ENCODE measurements around the gene ASAP2.
A peak's percentile ranks its signal among the peaks of the same experiment; 100 is the strongest.

The ASAP2 gene

DNA sequence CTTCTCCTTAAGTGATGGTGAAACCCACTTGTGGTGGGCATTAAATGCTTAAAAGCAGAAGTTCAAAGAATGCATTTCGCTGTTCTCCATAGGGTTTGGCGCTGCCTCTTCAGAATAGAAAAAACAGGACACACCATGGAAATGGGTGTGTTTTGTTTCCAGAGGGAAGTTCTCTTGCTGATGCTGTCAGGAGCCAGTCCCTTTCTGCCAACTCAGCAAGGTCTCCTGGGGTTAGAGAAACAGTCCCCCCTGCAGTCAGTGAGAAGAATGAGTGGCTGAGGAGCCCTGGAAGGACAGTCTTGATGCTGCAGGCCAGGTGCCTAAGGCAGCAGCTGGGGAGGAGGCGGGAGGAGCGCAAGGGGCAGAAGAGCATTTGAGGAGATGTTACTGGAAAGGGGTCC, 37.8 kb upstream of the ASAP2 start:
- Histone ChIP-seq H3K4me1 (ENCODE audit: control insufficient read depth in 1 of 2, insufficient read depth in 2 of 2, low read length in 2 of 2) (peaks cover 3 to 9% of the 10 kb centered on the region in 2 donors), H3K9me3 (ENCODE audit: control insufficient read depth in 1 of 2, low read length in 2 of 2) (no peaks in the 10 kb centered on the region), H3K4me3 (ENCODE audit: low read depth in 1 of 2, low read length in 2 of 2) (no peak overlapping the region), H3K27me3 (ENCODE audit: low read depth, low read length) (no peaks in the 10 kb centered on the region), H3K27ac (ENCODE audit: low read length) (no peak overlapping the region), H3K36me3 (ENCODE audit: control insufficient read depth in 1 of 2, insufficient read depth in 2 of 2, low read length in 2 of 2) (no peaks in the 10 kb centered on the region)

DNA sequence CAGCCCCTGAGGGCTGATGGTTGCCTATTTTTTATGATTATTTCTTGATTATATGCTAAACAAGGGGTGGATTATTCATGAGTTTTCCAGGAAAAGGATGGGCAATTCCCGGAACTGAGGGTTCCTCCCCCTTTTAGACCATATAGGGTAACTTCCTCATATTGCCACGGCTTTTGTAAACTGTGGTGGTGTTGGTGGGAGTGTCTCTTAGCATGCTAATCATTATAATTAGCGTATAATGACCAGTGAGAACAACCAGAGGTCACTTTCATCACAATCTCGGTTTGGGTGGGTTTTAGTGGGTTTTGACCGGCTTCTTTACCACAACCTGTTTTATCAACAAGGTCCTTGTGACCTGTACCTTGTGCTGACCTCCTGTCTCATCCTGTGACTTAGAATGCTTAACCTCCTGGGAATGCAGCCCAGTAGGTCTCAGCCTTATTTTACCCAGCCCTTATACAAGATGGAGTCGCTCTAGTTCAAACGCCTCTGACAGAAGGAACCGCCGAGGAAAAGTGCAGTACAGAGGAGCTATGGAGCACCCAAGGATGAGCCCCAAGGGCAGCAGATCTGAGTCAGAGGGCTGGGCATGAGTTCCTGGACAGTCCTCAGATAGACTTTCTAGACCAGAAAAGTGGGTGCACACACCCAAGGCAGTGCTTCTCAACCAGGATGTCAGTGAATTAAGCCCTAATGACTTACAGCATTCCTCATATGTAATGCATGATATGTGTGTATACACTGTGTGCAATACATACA, 37.1 kb upstream of the ASAP2 start:
- Histone ChIP-seq H3K27ac (ENCODE audit: low read length) (no peak overlapping the region), H3K27me3 (ENCODE audit: low read depth, low read length) (no peaks in the 10 kb centered on the region), H3K9me3 (ENCODE audit: control insufficient read depth in 1 of 2, low read length in 2 of 2) (no peaks in the 10 kb centered on the region), H3K4me3 (ENCODE audit: low read depth in 1 of 2, low read length in 2 of 2) (no peak overlapping the region), H3K4me1 (ENCODE audit: control insufficient read depth in 1 of 2, insufficient read depth in 2 of 2, low read length in 2 of 2) (peaks cover 3 to 9% of the 10 kb centered on the region in 2 donors), H3K36me3 (ENCODE audit: control insufficient read depth in 1 of 2, insufficient read depth in 2 of 2, low read length in 2 of 2) (no peaks in the 10 kb centered on the region)

DNA sequence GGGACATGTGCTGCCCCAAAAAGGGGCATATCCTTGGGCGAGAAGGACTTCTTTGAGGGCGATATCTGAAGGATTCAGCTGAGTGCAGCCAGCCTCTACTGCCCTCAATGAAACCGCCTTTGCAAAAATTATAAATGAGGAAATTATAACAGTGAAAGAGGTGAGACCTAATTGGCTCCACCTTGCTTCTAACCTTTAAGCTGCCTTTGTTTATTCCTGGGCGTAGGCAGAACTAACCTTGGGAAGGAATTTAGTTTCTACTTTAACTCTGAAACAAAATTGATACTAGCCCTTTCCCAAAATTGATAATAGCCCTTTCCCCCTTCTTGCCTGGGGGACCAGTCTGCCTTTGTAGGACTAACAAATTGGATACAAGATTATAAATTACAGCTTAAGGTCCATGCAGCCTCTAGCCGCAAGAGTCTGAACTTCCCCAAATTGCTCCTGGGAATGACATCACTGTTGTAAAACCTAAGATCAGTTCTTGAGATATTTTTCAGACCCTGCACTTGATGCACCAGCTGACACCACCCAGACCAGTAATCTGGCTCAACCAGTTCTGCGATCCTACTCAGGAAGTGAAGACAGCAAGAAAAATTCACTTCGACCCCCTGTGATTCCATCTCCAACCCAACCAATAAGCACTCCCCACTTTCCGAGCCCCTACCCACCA, 36.0 kb upstream of the ASAP2 start:
- H3K27me3 ChIP-seq (ENCODE audit: low read depth, low read length), result no peaks in the 10 kb centered on the region
- H3K36me3 ChIP-seq (ENCODE audit: control insufficient read depth in 1 of 2, insufficient read depth in 2 of 2, low read length in 2 of 2), result no peaks in the 10 kb centered on the region
- no peak overlapping the region for H3K4me3 ChIP-seq (ENCODE audit: low read depth in 1 of 2, low read length in 2 of 2)
- no peak overlapping the region for H3K27ac ChIP-seq (ENCODE audit: low read length)
- no peaks in the 10 kb centered on the region for H3K9me3 ChIP-seq (ENCODE audit: control insufficient read depth in 1 of 2, low read length in 2 of 2)
- peaks cover 2 to 9% of the 10 kb centered on the region in 2 donors for H3K4me1 ChIP-seq (ENCODE audit: control insufficient read depth in 1 of 2, insufficient read depth in 2 of 2, low read length in 2 of 2)

DNA sequence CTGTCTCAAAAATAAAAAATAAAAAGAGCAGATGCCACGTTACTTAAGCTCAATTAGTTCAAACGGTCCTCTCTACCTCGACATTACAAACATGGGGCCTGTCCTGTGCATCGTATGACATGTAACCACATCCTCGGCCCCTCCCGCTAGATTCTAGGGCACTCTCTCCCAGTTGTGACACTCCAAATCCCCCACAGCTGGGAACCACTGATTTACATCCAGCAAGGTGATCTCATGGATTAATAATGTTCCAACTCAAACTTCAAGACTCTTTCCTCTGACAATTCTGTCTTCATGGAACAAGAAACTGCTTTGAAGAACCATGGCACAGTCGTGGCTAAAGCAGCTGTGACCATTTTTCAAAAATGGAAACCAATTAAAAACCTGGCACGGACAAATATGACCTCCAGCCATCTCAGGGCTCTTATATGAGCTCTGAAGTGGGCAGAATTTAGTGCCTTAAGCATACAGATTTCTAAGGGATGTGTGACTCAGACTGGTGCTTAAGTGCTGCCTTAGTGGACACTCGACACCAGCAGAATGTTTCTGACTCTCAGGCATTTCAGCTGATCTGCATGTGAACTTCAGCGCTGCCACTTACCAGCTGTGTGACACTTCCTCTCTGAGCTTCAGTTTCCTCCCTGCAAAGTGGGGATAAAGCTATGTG, 31.7 kb upstream of the ASAP2 start:
- no peaks in the 10 kb centered on the region for H3K27me3 ChIP-seq (ENCODE audit: low read depth, low read length)
- peaks cover 0 to 20% of the 10 kb centered on the region in 2 donors for H3K4me1 ChIP-seq (ENCODE audit: control insufficient read depth in 1 of 2, insufficient read depth in 2 of 2, low read length in 2 of 2)
- no peak overlapping the region for H3K27ac ChIP-seq (ENCODE audit: low read length)
- H3K4me3 ChIP-seq (ENCODE audit: low read depth in 1 of 2, low read length in 2 of 2), result no peak overlapping the region
- H3K9me3 ChIP-seq (ENCODE audit: control insufficient read depth in 1 of 2, low read length in 2 of 2), result no peaks in the 10 kb centered on the region
- H3K36me3 ChIP-seq (ENCODE audit: control insufficient read depth in 1 of 2, insufficient read depth in 2 of 2, low read length in 2 of 2), result peaks cover 0 to 4% of the 10 kb centered on the region in 2 donors

DNA sequence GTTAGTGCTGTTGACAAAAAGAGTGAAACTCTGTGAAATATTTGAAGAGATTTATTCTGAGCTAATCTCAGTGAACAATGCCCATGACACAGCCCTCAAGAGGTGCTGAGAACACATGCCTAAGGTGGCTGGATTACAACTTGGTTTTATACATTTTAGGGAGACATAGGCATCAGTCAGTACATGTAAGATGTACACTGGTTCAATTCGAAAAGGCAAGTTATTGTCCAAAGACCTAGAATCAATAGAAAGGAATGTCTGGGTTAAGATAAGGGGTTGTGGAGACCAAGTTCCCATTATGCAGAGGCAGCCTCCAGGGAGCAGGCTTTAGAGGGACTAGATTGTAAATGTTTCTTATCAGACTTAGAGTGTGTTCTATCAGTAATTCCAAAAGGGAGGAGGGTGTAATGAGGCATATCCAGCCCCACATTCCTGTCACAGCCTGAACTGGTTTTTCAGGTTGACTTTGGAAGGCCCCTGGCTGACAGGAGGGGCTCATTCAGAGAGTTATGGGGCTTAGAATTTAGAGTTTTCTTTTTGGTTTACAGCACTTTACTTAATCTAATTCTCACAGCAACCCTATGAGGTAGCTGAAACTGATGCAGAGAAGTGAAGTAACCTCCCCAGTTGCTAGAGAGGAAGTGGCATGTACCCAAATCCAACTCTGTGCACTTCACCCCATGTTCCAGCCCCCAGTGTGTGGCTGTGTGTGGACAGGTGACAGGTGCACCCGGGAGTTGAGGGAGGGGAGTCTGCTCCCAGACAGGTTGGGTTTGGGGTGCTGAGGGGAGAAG, 28.3 kb upstream of the ASAP2 start:
- peaks cover 0 to 4% of the 10 kb centered on the region in 2 donors for H3K36me3 ChIP-seq (ENCODE audit: control insufficient read depth in 1 of 2, insufficient read depth in 2 of 2, low read length in 2 of 2)
- H3K4me1 ChIP-seq (ENCODE audit: control insufficient read depth in 1 of 2, insufficient read depth in 2 of 2, low read length in 2 of 2), result peaks cover 3 to 23% of the 10 kb centered on the region in 2 donors
- no peaks in the 10 kb centered on the region for H3K27me3 ChIP-seq (ENCODE audit: low read depth, low read length)
- H3K27ac ChIP-seq (ENCODE audit: low read length), result peak overlapping the region; percentile 92
- no peaks in the 10 kb centered on the region for H3K9me3 ChIP-seq (ENCODE audit: control insufficient read depth in 1 of 2, low read length in 2 of 2)
- no peak overlapping the region for H3K4me3 ChIP-seq (ENCODE audit: low read depth in 1 of 2, low read length in 2 of 2)

DNA sequence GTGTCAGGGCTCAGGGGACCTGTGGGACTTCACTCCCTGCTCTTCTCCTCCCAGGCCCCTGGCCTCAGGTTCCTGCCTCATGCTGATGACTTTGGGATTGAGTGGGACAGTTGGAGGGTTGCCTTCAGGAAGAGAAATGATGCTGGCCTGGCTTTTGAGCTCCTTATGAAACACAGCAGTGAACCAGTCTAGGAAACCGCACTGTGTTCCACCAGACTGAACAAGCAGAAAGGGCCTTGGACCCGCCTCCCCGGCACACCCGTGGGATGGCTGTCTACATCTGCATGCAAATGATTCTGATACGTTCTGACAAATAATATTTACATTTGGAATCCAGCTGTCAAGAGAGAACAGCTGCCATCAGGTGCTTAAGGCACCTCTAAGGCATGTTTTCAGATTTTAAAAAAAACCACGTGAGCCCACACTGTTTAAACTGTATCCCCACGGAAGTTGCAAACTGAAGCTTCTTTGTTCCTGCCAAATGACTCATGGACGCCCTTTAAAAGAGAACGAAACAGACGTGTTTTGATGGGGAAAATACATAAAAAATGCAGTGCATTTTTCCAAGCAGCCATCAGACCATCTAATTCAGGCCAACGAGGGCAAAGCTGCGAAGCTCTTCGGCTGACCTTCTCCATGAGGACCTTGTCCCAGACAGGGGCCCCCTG, 27.6 kb upstream of the ASAP2 start:
- no peaks in the 10 kb centered on the region for H3K27me3 ChIP-seq (ENCODE audit: low read depth, low read length)
- peak overlapping the region in 1 of 2 donors; percentile 24 for H3K4me3 ChIP-seq (ENCODE audit: low read depth in 1 of 2, low read length in 2 of 2)
- H3K4me1 ChIP-seq (ENCODE audit: control insufficient read depth in 1 of 2, insufficient read depth in 2 of 2, low read length in 2 of 2), result peaks cover 3 to 23% of the 10 kb centered on the region in 2 donors
- peaks cover 0 to 4% of the 10 kb centered on the region in 2 donors for H3K36me3 ChIP-seq (ENCODE audit: control insufficient read depth in 1 of 2, insufficient read depth in 2 of 2, low read length in 2 of 2)
- peak overlapping the region; percentile 92 for H3K27ac ChIP-seq (ENCODE audit: low read length)
- no peaks in the 10 kb centered on the region for H3K9me3 ChIP-seq (ENCODE audit: control insufficient read depth in 1 of 2, low read length in 2 of 2)

DNA sequence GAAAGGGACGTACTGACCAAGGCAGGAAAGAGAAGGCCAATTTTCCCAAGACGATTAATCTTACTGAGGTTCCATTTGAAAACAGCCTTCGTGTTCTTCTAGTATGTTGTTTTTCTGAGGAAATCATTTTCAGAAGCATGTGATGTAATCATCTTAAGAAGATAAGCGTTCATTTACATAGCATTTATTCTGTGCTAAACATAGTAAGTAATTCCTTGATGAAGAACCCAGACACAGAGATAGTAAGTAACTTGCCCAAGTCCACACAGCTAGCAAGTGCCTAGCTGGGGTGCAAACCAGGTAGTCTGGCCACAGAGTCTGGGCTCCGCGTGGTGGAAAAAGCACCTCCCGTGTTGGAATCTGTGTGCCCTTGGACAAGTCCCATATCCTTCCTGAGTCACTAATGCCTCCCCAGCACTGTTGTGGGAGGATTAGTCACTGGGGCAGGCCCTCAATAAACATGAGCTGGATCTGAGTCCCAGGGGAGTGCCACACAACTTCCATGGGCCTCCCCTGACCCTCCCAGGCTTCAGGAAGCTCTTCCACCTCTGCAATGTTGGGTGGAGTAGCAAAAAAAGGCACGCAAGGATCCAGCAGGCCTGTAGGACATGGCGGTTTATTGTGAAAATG, 26.9 kb upstream of the ASAP2 start:
- Histone ChIP-seq H3K9me3 (ENCODE audit: control insufficient read depth in 1 of 2, low read length in 2 of 2) (no peaks in the 10 kb centered on the region), H3K27ac (ENCODE audit: low read length) (peak overlapping the region; percentile 92), H3K36me3 (ENCODE audit: control insufficient read depth in 1 of 2, insufficient read depth in 2 of 2, low read length in 2 of 2) (peaks cover 0 to 4% of the 10 kb centered on the region in 2 donors), H3K27me3 (ENCODE audit: low read depth, low read length) (no peaks in the 10 kb centered on the region), H3K4me3 (ENCODE audit: low read depth in 1 of 2, low read length in 2 of 2) (peak overlapping the region in 1 of 2 donors; percentile 24), H3K4me1 (ENCODE audit: control insufficient read depth in 1 of 2, insufficient read depth in 2 of 2, low read length in 2 of 2) (peaks cover 3 to 23% of the 10 kb centered on the region in 2 donors)

DNA sequence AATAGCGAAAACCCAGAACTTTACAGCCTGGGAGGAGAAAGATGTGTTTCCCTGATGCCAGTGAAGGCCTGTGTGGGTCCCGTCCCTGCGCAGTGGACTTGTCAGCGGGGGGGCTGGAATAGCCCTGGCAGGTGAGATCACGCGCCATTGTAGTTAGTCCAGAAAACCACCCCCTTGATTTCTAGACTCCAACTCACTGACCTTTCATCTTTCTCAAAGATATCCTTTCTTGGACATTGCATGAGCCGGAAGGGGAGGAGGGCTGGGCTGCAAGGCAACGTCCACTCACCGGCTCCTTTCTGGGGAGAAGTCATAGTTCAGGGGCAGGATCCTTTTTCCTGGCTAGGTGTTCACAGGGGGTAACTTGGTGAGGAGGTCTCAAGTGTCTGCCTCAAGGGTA, 22.3 kb upstream of the ASAP2 start:
- Histone ChIP-seq H3K27me3 (ENCODE audit: low read depth, low read length) (no peaks in the 10 kb centered on the region), H3K27ac (ENCODE audit: low read length) (no peak overlapping the region), H3K4me1 (ENCODE audit: control insufficient read depth in 1 of 2, insufficient read depth in 2 of 2, low read length in 2 of 2) (peaks cover 3 to 8% of the 10 kb centered on the region in 2 donors), H3K36me3 (ENCODE audit: control insufficient read depth in 1 of 2, insufficient read depth in 2 of 2, low read length in 2 of 2) (peaks cover 0 to 3% of the 10 kb centered on the region in 2 donors), H3K9me3 (ENCODE audit: control insufficient read depth in 1 of 2, low read length in 2 of 2) (no peaks in the 10 kb centered on the region), H3K4me3 (ENCODE audit: low read depth in 1 of 2, low read length in 2 of 2) (no peak overlapping the region)

DNA sequence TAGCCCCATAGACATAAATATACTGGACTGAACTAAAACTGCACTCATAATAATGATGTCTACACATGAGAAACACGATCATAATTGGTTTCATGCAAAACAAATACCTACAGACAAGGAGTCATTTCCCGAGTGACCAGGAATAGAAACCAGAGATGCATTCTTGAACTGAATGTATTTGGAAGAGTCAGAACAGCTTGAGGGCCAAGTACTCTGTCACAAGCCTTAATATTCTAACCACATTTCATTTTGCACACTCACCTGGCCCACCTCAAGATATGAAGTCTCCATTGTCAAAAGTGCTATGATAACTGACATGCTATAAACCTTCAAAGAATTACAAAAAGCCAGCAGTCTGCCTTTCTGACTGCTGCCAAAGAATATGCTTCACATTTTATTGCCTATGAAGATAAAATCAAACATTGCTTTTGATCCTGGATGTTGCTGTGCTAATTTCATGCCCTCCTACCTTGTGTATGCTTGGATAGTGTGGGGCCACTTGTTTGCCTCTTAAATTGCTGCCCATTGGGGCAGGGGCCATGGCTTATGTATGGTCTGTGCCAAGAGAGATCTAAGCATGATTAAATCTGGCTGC, 18.9 kb upstream of the ASAP2 start:
- Histone ChIP-seq H3K27me3 (ENCODE audit: low read depth, low read length) (no peaks in the 10 kb centered on the region), H3K4me1 (ENCODE audit: control insufficient read depth in 1 of 2, insufficient read depth in 2 of 2, low read length in 2 of 2) (peaks cover 0 to 11% of the 10 kb centered on the region in 2 donors), H3K9me3 (ENCODE audit: control insufficient read depth in 1 of 2, low read length in 2 of 2) (no peaks in the 10 kb centered on the region), H3K4me3 (ENCODE audit: low read depth in 1 of 2, low read length in 2 of 2) (no peak overlapping the region), H3K27ac (ENCODE audit: low read length) (no peak overlapping the region), H3K36me3 (ENCODE audit: control insufficient read depth in 1 of 2, insufficient read depth in 2 of 2, low read length in 2 of 2) (peaks cover 0 to 4% of the 10 kb centered on the region in 2 donors)

DNA sequence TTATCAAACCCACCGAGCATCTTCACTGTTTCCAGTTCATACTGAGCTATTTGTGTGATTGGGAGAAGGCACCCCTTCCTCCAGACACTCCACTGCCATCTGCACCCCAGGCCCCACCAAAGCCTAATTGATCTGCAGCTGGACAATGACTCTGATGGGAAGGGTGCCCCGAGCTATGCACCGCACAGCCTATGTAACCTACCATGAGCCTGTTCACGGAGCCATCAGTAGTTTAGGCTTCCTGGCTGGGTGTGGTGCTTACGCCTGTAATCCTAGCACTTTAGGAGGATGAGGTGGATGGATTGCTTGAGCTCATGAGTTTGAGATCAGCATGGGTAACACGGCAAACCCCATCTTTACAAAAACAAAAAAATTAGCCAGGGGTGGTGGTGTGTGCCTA, 17.8 kb upstream of the ASAP2 start:
- Histone ChIP-seq H3K4me1 (ENCODE audit: control insufficient read depth in 1 of 2, insufficient read depth in 2 of 2, low read length in 2 of 2) (peaks cover 0 to 11% of the 10 kb centered on the region in 2 donors), H3K4me3 (ENCODE audit: low read depth in 1 of 2, low read length in 2 of 2) (no peak overlapping the region), H3K27ac (ENCODE audit: low read length) (no peak overlapping the region), H3K9me3 (ENCODE audit: control insufficient read depth in 1 of 2, low read length in 2 of 2) (no peaks in the 10 kb centered on the region), H3K27me3 (ENCODE audit: low read depth, low read length) (no peaks in the 10 kb centered on the region), H3K36me3 (ENCODE audit: control insufficient read depth in 1 of 2, insufficient read depth in 2 of 2, low read length in 2 of 2) (peaks cover 0 to 4% of the 10 kb centered on the region in 2 donors)
